Lung (tissue), 12 donors: ENCODE data around the gene PHLDB2. TPM values are rescaled to one million over a fixed set of nuclear protein-coding genes. Genes with fewer than 3 reads are reported as not detected.

Source experiments
- ATAC-seq: fragments of 200-7000 bp; cut with Tn5 transposase; one replicate; pipeline ENCODE4 v1.9.1; 2020; ENCODE audit warnings: moderate number of reproducible peaks; ENCODE audit not compliant: insufficient read depth, low FRiP score
- DNase-seq, 3 donors: peaks; one replicate each; pipeline ENCODE4 v3.0.0-alpha.2; 2013 to 2017
- H3K27ac ChIP-seq, 2 donors: one replicate each; pipeline ENCODE4 v1.5.1; 2013; ENCODE audit warnings: mild to moderate bottlenecking in 2 of 2, moderate library complexity in 2 of 2, control low read depth in 1 of 2, inconsistent platforms in 1 of 2, low read depth in 1 of 2, low read length in 1 of 2
- H3K27me3 ChIP-seq, 3 donors: one replicate each; pipeline ENCODE4 v1.5.1; 2013; ENCODE audit warnings: low read length in 2 of 3; ENCODE audit not compliant: control insufficient read depth in 3 of 3, insufficient read depth in 3 of 3
- H3K36me3 ChIP-seq, 4 donors: one replicate each; pipeline ENCODE4 v1.5.1; 2013; ENCODE audit warnings: low read length in 4 of 4, mild to moderate bottlenecking in 1 of 4, moderate library complexity in 1 of 4; ENCODE audit not compliant: control insufficient read depth in 4 of 4, insufficient read depth in 4 of 4
- H3K4me1 ChIP-seq, 5 donors: one replicate each; pipeline ENCODE4 v1.5.1; 2013; ENCODE audit warnings: low read length in 5 of 5, mild to moderate bottlenecking in 2 of 5, moderate library complexity in 1 of 5; ENCODE audit not compliant: control insufficient read depth in 5 of 5, insufficient read depth in 5 of 5
- H3K4me3 ChIP-seq: one replicate; pipeline ENCODE4 v1.5.1; 2013; ENCODE audit warnings: mild to moderate bottlenecking, control low read depth, moderate library complexity
- H3K9ac ChIP-seq, 2 donors: one replicate each; pipeline ENCODE4 v1.5.1; 2013; ENCODE audit warnings: low read length in 2 of 2, control low read depth in 1 of 2; ENCODE audit not compliant: insufficient read depth in 1 of 2
- H3K9me3 ChIP-seq, 4 donors: one replicate each; pipeline ENCODE4 v1.5.1; 2013; ENCODE audit warnings: low read length in 3 of 4, mild to moderate bottlenecking in 1 of 4, moderate library complexity in 1 of 4; ENCODE audit not compliant: control insufficient read depth in 4 of 4, insufficient read depth in 3 of 4
- WGBS, 2 donors: extraction: QIAGEN DNeasy Blood & Tissue Kit; methylation state at CpG; one replicate each; pipeline ENCODE4 v1.1.7; 2013; 5-methylcytosine and 5-hydroxymethylcytosine counted together
- polyA plus RNA-seq, 2 donors: library from polyadenylated mRNA; stranded (reverse); fragments of 200-250 nt; gene quantifications; one replicate each; pipeline ENCODE4 v1.2.1, GENCODE V29; 2013
- total RNA-seq, 2 donors: library from RNA; depleted of rRNA in 1 of 2; stranded (reverse); fragments of >200 nt in 1 of 2; gene quantifications; one replicate each; pipeline ENCODE4 v1.2.1, GENCODE V29; 2014 to 2021
- TF ChIP-seq, protein P1 (sequence below): IDR thresholded peaks from 2 replicates; pipeline ENCODE4 v1.5.1; 2012; ENCODE audit warnings: mild to moderate bottlenecking; ENCODE audit errors: control extremely low read depth, extremely low read depth
- donor health status: control.
- donor health status: control.
- donor health status: Bipolar disorder and iron deficiency.
- donor health status: healthy.
- donor health status: DM: yes; HTN: yes; CAD: no.

PHLDB2 gene
- total and polyA plus RNA-seq, 4 donors, result 14.4 to 58.1 (median 26.7) TPM

DNA sequence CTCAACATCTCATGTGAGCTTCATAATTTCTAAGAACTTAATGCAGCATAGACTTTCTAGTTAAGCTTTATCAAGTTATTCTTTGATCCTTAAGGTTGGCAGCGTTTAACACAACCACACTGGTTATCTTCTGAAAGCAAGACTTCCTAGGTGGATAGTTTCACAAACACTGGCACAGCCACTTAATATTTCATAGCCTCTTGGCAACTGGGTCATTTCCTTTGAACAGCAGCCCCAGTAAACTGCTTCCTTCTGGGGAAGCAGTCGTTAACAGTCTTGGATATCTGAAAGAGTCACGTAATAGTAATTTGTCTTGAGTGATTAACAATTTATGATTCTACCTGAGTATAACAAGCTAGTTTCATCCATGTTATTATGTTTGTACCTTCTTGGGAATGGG lies 73.9 kb downstream of the PHLDB2 start:
- H3K4me1 ChIP-seq, result peaks cover 0 to 22% (median 4%) of the 10 kb centered on the region in 5 donors
- H3K27ac ChIP-seq, result no peak overlapping the region
- H3K4me3 ChIP-seq, result no peak overlapping the region
- H3K9me3 ChIP-seq, result no peaks in the 10 kb centered on the region
- DNase-seq (no peak), ATAC-seq (no peak)
- TF ChIP-seq, protein P1, sequence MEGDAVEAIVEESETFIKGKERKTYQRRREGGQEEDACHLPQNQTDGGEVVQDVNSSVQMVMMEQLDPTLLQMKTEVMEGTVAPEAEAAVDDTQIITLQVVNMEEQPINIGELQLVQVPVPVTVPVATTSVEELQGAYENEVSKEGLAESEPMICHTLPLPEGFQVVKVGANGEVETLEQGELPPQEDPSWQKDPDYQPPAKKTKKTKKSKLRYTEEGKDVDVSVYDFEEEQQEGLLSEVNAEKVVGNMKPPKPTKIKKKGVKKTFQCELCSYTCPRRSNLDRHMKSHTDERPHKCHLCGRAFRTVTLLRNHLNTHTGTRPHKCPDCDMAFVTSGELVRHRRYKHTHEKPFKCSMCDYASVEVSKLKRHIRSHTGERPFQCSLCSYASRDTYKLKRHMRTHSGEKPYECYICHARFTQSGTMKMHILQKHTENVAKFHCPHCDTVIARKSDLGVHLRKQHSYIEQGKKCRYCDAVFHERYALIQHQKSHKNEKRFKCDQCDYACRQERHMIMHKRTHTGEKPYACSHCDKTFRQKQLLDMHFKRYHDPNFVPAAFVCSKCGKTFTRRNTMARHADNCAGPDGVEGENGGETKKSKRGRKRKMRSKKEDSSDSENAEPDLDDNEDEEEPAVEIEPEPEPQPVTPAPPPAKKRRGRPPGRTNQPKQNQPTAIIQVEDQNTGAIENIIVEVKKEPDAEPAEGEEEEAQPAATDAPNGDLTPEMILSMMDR, result no peak
- H3K9ac ChIP-seq, result no peak overlapping the region
- WGBS, 2 donors, result 22 to 30% methylated on average over 3 of the region's 3 CpGs
- H3K27me3 ChIP-seq, result no peaks in the 10 kb centered on the region
- H3K36me3 ChIP-seq, result peaks cover 0 to 9% (median 5%) of the 10 kb centered on the region in 4 donors

DNA sequence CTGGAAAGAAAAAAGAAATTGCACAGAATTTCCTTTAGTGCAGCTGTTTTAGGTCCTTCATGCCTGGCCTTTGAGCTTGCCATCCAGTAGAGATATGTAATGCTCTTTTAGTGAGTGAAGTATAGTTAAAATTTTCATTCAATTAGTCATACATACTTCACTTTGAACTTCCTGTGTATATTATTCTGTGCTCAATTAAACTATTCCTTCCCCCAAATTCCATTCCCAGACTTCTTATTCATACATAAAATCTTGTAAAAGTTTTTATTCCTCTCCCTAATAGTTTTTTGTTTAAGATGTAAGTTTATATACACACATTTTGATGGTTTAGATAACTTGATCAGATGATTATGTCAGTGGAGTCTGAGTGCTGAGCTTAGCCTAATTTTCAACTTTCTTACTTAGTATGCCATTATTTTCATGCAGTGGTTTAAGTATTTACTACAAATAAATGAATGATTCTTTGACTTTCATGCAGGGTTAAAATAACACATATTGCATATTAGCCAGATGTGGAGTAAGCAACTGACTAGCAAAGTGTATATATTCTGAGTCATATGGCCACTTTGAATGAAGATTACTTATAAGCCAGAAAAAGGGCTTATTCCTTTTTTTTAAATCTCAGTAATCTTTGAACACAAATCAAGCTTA lies 77.3 kb downstream of the PHLDB2 start:
- Histone ChIP-seq H3K4me3 (no peak overlapping the region), H3K27ac (no peak overlapping the region), H3K36me3 (peaks cover 0 to 21% (median 13%) of the 10 kb centered on the region in 4 donors), H3K9me3 (no peaks in the 10 kb centered on the region), H3K4me1 (peaks cover 0 to 17% (median 4%) of the 10 kb centered on the region in 5 donors), H3K27me3 (no peaks in the 10 kb centered on the region), H3K9ac (no peak overlapping the region)
- ATAC-seq (no peak), DNase-seq (no peak)
- TF ChIP-seq, protein P1, result no peak

DNA sequence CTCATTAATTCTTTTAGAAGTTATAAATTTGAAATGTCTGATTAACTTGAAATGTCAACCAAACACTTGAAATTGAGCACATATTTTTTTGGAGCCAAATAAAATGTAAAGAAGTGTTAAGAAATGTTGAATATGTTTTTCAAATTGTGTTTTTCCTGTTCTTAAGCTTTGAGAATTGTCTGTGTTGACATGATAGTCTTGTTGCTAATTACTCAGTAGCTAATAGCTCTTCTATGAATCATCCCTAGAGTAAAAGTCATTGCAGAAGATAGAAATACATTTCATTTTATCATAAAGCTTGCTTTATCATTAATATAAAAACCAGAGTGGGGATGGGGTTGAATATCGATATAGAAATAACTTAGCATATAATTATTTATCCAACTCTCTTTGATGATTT lies 77.9 kb downstream of the PHLDB2 start:
- H3K9ac ChIP-seq, result no peak overlapping the region
- no peaks in the 10 kb centered on the region for H3K9me3 ChIP-seq
- TF ChIP-seq, protein P1, result no peak
- no peaks in the 10 kb centered on the region for H3K27me3 ChIP-seq
- peaks cover 2 to 25% (median 10%) of the 10 kb centered on the region in 4 donors for H3K36me3 ChIP-seq
- WGBS, 2 donors, result 80 to 88% methylated on average over 1 of the region's 1 CpG
- ATAC-seq (no peak), DNase-seq (no peak)
- no peak overlapping the region for H3K4me3 ChIP-seq
- peak overlapping the region in 1 of 2 donors; percentile 50 for H3K27ac ChIP-seq
- H3K4me1 ChIP-seq, result peaks cover 0 to 12% (median 2%) of the 10 kb centered on the region in 5 donors

DNA sequence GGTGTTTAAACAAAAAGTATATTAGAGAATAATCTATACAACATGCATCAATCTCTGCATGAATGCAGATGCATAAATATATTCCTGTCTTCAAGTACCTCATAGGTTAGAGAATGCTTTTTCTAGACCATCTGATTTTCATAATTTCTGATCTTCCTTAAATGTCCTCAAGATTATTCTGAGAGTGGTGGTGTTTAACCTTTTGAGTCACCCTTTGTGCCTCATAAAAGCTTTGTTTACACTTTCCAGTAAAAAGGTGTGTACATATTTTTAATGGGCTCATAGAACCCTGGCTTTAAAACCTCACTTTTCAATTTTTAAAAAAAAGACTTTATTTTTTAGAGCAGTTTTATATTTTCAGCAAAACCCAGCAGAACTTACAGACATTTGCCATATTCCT lies 78.8 kb downstream of the PHLDB2 start:
- ATAC-seq (no peak), DNase-seq (no peak)
- Histone ChIP-seq H3K4me3 (no peak overlapping the region), H3K36me3 (peaks cover 2 to 25% (median 8%) of the 10 kb centered on the region in 4 donors), H3K9ac (no peak overlapping the region), H3K27me3 (no peaks in the 10 kb centered on the region), H3K4me1 (peaks cover 0 to 10% (median 0%) of the 10 kb centered on the region in 5 donors), H3K27ac (no peak overlapping the region), H3K9me3 (no peaks in the 10 kb centered on the region)
- TF ChIP-seq, protein P1, result no peak
